ENCODE measurements around the gene APOB. TPM values are rescaled to one million over a fixed set of nuclear protein-coding genes. Genes with fewer than 3 reads are reported as not detected.

APOB gene
- total RNA-seq, 1 donor, result under 0.01 TPM

DNA sequence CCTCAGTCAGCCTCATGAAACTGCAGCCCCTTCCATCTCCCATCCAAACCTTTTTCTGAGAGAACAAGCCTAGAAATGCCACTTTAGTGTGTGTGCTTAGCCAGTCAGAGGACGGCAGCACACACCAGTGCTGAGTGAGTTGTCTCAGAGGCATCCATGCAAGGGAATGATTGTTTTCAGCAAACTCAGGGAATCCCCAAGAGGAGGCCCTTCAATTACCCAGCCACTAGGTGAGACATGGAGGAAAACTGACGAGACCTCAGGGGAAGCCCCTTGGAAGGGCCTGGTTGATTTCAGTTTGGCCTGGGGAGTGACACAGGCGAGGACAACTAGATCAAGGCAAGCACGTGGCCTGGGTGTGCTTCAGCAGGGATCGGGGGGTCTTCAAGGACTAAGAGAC lies 49.7 kb downstream of the APOB start:
- no peak for DNase-seq (ENCODE audit: insufficient read length, low spot score, missing footprints)
- no peaks in the 10 kb centered on the region for H3K27me3 ChIP-seq (ENCODE audit: insufficient read depth, low read length)
- no peaks in the 10 kb centered on the region for H3K9me3 ChIP-seq (ENCODE audit: low read depth, low read length)
- no peaks in the 10 kb centered on the region for H3K4me1 ChIP-seq (ENCODE audit: insufficient read depth, low read length)
- H4K20me1 ChIP-seq (ENCODE audit: insufficient read depth, low read length), result no peaks in the 10 kb centered on the region
- H3K4me3 ChIP-seq (ENCODE audit: insufficient read depth, low read length), result no peak overlapping the region
- H3K4me2 ChIP-seq (ENCODE audit: insufficient read depth, low read length), result no peak overlapping the region
- H2AFZ ChIP-seq (ENCODE audit: low read length), result no peak overlapping the region
- H3K79me2 ChIP-seq (ENCODE audit: insufficient read depth, low read length), result no peaks in the 10 kb centered on the region
- TF ChIP-seq, protein P1, sequence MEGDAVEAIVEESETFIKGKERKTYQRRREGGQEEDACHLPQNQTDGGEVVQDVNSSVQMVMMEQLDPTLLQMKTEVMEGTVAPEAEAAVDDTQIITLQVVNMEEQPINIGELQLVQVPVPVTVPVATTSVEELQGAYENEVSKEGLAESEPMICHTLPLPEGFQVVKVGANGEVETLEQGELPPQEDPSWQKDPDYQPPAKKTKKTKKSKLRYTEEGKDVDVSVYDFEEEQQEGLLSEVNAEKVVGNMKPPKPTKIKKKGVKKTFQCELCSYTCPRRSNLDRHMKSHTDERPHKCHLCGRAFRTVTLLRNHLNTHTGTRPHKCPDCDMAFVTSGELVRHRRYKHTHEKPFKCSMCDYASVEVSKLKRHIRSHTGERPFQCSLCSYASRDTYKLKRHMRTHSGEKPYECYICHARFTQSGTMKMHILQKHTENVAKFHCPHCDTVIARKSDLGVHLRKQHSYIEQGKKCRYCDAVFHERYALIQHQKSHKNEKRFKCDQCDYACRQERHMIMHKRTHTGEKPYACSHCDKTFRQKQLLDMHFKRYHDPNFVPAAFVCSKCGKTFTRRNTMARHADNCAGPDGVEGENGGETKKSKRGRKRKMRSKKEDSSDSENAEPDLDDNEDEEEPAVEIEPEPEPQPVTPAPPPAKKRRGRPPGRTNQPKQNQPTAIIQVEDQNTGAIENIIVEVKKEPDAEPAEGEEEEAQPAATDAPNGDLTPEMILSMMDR (IDR thresholded peaks at IDR 0.05; ENCODE audit: extremely low read depth, low read depth, low read length), result no peak
- H3K36me3 ChIP-seq (ENCODE audit: insufficient read depth, low read length), result no peaks in the 10 kb centered on the region
- H3K27ac ChIP-seq (ENCODE audit: low read depth, low read length), result no peak overlapping the region

DNA sequence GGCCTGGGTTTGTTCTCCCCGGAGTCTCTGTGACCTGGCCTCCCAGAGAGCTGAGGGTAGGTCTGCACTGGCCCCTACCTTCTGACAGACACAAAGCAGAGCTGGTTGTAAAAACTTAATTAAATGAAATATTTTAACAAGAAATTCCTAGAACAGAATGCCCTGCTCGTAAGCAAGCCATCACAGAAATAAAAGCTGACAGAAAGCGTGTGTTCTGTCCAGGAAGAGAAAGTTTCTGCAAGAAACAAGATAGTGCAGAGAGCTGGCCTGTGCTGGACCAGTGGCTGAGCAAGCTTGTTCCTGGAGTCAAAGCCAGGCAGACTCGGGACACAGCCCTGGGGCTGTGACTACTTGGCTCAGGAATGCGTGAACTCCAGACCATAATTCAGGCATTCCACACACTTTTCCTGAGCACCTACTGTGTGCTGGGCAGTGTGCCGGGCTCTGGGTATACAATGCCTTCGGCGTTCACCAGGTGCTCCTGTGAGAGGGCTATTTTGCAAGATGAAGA lies 51.6 kb downstream of the APOB start:
- H3K36me3 ChIP-seq (ENCODE audit: insufficient read depth, low read length), result no peaks in the 10 kb centered on the region
- no peak for DNase-seq (ENCODE audit: insufficient read length, low spot score, missing footprints)
- H3K27me3 ChIP-seq (ENCODE audit: insufficient read depth, low read length), result no peaks in the 10 kb centered on the region
- no peaks in the 10 kb centered on the region for H4K20me1 ChIP-seq (ENCODE audit: insufficient read depth, low read length)
- TF ChIP-seq, protein P1 (IDR thresholded peaks at IDR 0.05; ENCODE audit: extremely low read depth, low read depth, low read length), result no peak
- no peak overlapping the region for H3K27ac ChIP-seq (ENCODE audit: low read depth, low read length)
- H2AFZ ChIP-seq (ENCODE audit: low read length), result no peak overlapping the region
- H3K4me1 ChIP-seq (ENCODE audit: insufficient read depth, low read length), result no peaks in the 10 kb centered on the region
- H3K79me2 ChIP-seq (ENCODE audit: insufficient read depth, low read length), result no peaks in the 10 kb centered on the region
- H3K9me3 ChIP-seq (ENCODE audit: low read depth, low read length), result no peaks in the 10 kb centered on the region
- no peak overlapping the region for H3K4me2 ChIP-seq (ENCODE audit: insufficient read depth, low read length)
- no peak overlapping the region for H3K4me3 ChIP-seq (ENCODE audit: insufficient read depth, low read length)

DNA sequence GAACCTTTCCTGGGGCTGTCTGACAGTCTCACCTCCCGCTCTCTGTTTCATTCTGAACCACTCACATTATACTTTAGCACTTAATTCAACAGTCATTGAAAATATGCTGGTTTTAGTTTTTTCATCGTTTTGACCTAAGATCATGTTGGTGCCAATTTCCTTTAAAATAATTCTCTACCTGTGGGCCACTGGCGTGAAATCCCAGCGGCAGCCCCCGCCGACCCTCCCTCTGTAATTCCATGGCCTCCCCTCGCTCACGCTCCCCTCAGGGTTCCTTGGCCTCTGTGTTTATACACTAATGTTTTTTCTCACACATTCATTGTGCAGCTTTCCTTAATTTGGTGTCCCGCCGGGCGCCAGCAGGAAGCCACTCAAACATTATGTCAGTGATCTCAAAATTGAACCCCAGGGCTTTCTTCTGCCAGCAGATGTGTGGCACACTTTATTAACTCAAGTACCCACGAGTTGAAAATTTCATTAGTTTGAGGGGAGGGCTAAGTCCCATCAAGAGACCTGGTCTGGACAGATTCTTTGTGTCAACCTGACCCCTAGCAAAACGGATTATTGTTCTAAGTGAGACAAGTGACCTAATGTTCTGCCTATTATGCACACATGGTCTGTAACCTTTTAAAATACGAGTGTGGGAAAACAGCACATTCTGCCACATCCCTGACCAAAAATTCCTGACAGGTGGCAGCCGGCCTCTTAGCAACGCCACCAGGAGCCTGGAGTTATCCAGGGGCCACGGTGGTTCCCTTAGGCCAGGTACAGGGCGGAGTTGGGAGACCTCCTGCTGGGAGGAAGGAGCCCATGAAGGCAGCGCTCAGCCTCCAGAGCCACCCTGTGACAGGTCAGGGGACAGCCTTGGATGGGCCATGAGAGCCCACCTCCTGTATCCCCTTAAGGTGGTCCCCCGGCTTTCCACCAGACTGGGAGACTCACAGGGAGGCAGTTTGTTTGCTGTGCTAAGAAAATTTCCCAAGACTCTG lies 53.1 kb downstream of the APOB start:
- no peak overlapping the region for H3K27ac ChIP-seq (ENCODE audit: low read depth, low read length)
- no peaks in the 10 kb centered on the region for H3K4me1 ChIP-seq (ENCODE audit: insufficient read depth, low read length)
- H3K36me3 ChIP-seq (ENCODE audit: insufficient read depth, low read length), result no peaks in the 10 kb centered on the region
- no peaks in the 10 kb centered on the region for H3K27me3 ChIP-seq (ENCODE audit: insufficient read depth, low read length)
- no peak overlapping the region for H2AFZ ChIP-seq (ENCODE audit: low read length)
- no peaks in the 10 kb centered on the region for H4K20me1 ChIP-seq (ENCODE audit: insufficient read depth, low read length)
- H3K79me2 ChIP-seq (ENCODE audit: insufficient read depth, low read length), result no peaks in the 10 kb centered on the region
- no peak overlapping the region for H3K4me3 ChIP-seq (ENCODE audit: insufficient read depth, low read length)
- DNase-seq (ENCODE audit: insufficient read length, low spot score, missing footprints), result no peak
- no peaks in the 10 kb centered on the region for H3K9me3 ChIP-seq (ENCODE audit: low read depth, low read length)
- TF ChIP-seq, protein P1 (IDR thresholded peaks at IDR 0.05; ENCODE audit: extremely low read depth, low read depth, low read length), result no peak
- H3K4me2 ChIP-seq (ENCODE audit: insufficient read depth, low read length), result no peak overlapping the region

DNA sequence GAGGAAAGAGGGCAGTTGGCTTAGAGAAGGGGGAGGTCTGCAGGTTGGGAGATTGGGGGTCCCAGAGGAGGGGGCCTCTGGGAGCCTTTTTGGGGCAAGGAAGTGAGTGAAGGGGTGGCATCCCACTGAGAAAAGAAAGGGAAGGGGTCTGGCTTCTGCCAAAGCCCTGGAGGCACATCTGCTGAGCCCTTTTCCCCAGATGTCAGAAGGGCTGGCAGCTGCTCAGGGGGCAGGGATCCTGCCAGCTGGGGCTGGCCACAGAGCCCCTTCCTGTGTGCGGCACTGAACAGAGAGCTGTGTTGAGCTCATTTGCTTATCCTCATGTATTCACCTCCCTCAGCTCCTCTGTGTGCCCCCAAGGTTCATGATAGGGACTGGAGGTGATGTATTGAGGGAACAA lies 54.5 kb downstream of the APOB start:
- Histone ChIP-seq H3K79me2 (ENCODE audit: insufficient read depth, low read length) (no peaks in the 10 kb centered on the region), H3K27me3 (ENCODE audit: insufficient read depth, low read length) (no peaks in the 10 kb centered on the region), H2AFZ (ENCODE audit: low read length) (no peak overlapping the region), H4K20me1 (ENCODE audit: insufficient read depth, low read length) (no peaks in the 10 kb centered on the region), H3K36me3 (ENCODE audit: insufficient read depth, low read length) (no peaks in the 10 kb centered on the region), H3K27ac (ENCODE audit: low read depth, low read length) (no peak overlapping the region), H3K4me1 (ENCODE audit: insufficient read depth, low read length) (no peaks in the 10 kb centered on the region), H3K4me2 (ENCODE audit: insufficient read depth, low read length) (no peak overlapping the region), H3K4me3 (ENCODE audit: insufficient read depth, low read length) (no peak overlapping the region), H3K9me3 (ENCODE audit: low read depth, low read length) (no peaks in the 10 kb centered on the region)
- no peak for DNase-seq (ENCODE audit: insufficient read length, low spot score, missing footprints)
- TF ChIP-seq, protein P1 (IDR thresholded peaks at IDR 0.05; ENCODE audit: extremely low read depth, low read depth, low read length), result no peak

Measured in osteoblast (primary cell).